ENCODE measurements around the gene TRIP6. TPM values are rescaled to one million over a fixed set of nuclear protein-coding genes. Genes with fewer than 3 reads are reported as not detected.

TRIP6 gene
- total RNA-seq, 3 donors from 2014 or later (not counting 1 experiment from before 2014, with no cell fraction given): 1.1 to 3.5 (median 1.5) TPM

DNA sequence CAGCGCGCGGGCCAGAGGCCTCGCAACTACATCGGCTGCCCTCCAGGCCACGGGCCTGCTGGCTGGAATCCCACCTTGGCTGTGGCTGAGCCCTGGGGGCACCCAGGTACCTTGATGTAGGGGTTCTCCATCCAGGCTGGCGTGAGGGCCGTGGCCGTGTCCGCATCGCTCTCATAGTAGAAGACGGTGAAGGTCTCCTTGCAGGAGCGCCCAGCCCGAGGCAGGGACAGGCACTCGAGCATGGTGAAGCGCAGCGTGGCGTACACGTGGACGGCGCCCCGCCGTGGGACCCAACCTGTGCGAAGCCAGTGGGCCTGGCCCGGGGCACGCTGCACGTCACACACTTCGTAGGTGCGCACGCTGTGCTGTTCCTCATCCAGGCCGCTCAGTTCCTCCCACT, 43.7 kb upstream of the TRIP6 start:
- H3K27me3 Mint-ChIP-seq (ENCODE audit: low read depth in 2 of 2): peaks cover 23 to 45% of the 10 kb centered on the region in 2 donors
- peaks cover 5 to 20% of the 10 kb centered on the region in 2 donors for H3K4me1 Mint-ChIP-seq
- no peak overlapping the region for H3K4me3 Mint-ChIP-seq
- intact Hi-C loops (cut with micrococcal nuclease): no loop called here
- TF ChIP-seq, protein P1, sequence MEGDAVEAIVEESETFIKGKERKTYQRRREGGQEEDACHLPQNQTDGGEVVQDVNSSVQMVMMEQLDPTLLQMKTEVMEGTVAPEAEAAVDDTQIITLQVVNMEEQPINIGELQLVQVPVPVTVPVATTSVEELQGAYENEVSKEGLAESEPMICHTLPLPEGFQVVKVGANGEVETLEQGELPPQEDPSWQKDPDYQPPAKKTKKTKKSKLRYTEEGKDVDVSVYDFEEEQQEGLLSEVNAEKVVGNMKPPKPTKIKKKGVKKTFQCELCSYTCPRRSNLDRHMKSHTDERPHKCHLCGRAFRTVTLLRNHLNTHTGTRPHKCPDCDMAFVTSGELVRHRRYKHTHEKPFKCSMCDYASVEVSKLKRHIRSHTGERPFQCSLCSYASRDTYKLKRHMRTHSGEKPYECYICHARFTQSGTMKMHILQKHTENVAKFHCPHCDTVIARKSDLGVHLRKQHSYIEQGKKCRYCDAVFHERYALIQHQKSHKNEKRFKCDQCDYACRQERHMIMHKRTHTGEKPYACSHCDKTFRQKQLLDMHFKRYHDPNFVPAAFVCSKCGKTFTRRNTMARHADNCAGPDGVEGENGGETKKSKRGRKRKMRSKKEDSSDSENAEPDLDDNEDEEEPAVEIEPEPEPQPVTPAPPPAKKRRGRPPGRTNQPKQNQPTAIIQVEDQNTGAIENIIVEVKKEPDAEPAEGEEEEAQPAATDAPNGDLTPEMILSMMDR (IDR thresholded peaks at IDR 0.05): no peak
- H3K9me3 Mint-ChIP-seq: no peaks in the 10 kb centered on the region
- no peak overlapping the region for H3K27ac ChIP-seq (ENCODE audit: low read length)
- WGBS (ENCODE audit: insufficient coverage): 95% methylated on average over 31 of the region's 31 CpGs
- H3K4me1 ChIP-seq (ENCODE audit: control insufficient read depth, insufficient read depth, low read length): peaks cover 26% of the 10 kb centered on the region
- no peaks in the 10 kb centered on the region for H3K9me3 ChIP-seq (ENCODE audit: control insufficient read depth, insufficient read depth, low read length)
- H3K36me3 ChIP-seq (ENCODE audit: control insufficient read depth, insufficient read depth, low read length): no peaks in the 10 kb centered on the region
- peaks cover 14% of the 10 kb centered on the region for H3K27me3 ChIP-seq (ENCODE audit: control insufficient read depth, insufficient read depth, low read length)
- H3K36me3 Mint-ChIP-seq: no peaks in the 10 kb centered on the region
- no peak overlapping the region for H3K4me3 ChIP-seq (ENCODE audit: low read length)
- ATAC-seq (no peak), DNase-seq (no peak)
- no peak overlapping the region for H3K27ac Mint-ChIP-seq

DNA sequence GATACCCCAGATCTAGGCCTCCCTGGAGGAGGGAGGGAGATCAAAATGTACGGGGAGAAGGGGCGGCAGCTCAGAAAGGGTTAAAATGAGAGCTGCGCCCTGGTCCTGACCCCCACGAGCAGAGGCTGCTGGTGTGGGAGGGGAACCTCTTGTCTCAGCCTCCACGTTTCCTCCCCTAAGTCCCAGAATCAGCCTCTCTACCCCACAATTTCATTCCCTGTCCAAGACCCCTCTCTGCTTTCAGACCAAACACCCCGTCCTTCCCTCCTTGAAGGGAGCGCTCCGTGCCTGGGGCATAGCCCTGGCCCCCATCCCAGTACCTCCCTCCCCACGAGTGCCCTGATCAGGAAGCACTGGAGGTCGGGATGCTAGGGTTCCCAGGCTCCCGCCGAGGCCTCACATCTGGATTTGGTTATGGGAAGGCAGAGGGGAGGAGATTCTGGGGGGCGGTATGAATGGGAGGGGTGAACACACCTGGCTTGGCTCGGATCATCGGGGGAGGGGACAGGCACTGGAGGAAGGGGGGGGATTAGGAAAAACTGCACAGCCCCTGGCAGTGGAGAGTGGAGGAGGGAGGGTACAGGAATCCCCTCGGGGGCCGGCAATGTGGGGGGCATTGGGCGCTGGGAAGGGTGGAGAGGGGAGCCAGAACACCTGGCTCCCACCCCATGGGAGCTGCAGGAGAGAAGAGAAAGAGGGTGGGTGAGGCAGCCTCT, 42.5 kb upstream of the TRIP6 start:
- H3K9me3 Mint-ChIP-seq: no peaks in the 10 kb centered on the region
- 86% methylated on average over 17 of the region's 18 CpGs for WGBS (ENCODE audit: insufficient coverage)
- no peaks in the 10 kb centered on the region for H3K36me3 Mint-ChIP-seq
- no peaks in the 10 kb centered on the region for H3K9me3 ChIP-seq (ENCODE audit: control insufficient read depth, insufficient read depth, low read length)
- no peak for DNase-seq
- no peaks in the 10 kb centered on the region for H3K36me3 ChIP-seq (ENCODE audit: control insufficient read depth, insufficient read depth, low read length)
- ATAC-seq: no peak
- intact Hi-C loops (cut with micrococcal nuclease): no loop called here
- peaks cover 28% of the 10 kb centered on the region for H3K4me1 ChIP-seq (ENCODE audit: control insufficient read depth, insufficient read depth, low read length)
- TF ChIP-seq, protein P1 (IDR thresholded peaks at IDR 0.05): no peak
- no peak overlapping the region for H3K27ac ChIP-seq (ENCODE audit: low read length)
- peaks cover 23 to 49% of the 10 kb centered on the region in 2 donors for H3K27me3 Mint-ChIP-seq (ENCODE audit: low read depth in 2 of 2)
- H3K27me3 ChIP-seq (ENCODE audit: control insufficient read depth, insufficient read depth, low read length): peaks cover 17% of the 10 kb centered on the region
- H3K4me3 Mint-ChIP-seq: no peak overlapping the region
- peaks cover 5 to 20% of the 10 kb centered on the region in 2 donors for H3K4me1 Mint-ChIP-seq
- H3K27ac Mint-ChIP-seq: no peak overlapping the region
- H3K4me3 ChIP-seq (ENCODE audit: low read length): no peak overlapping the region

DNA sequence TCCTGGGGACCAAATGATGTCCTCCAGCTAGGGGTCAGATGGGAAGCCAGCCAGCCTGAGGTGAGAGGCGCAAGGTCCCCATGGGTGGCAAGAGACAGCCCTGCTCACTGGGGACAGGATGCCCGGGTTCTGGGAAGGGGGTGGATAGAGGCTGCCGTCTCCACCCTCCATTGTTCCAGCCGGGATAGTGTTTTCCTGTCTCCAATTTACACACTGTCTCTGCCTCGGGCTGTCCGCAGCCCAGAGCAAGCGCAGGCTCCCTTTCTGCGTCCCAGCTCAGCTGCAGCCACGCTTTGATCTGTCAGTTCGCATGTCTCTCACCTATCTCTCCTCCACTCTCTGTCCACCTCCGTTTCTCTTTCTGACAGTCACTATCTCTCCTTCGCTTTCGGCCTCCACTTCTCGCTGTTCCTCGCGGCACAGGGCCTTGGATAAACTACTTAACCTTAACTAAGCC, 41.9 kb upstream of the TRIP6 start:
- no peak overlapping the region for H3K4me3 Mint-ChIP-seq
- 90% methylated on average over 16 of the region's 16 CpGs for WGBS (ENCODE audit: insufficient coverage)
- TF ChIP-seq, protein P1 (IDR thresholded peaks at IDR 0.05): no peak
- Histone ChIP-seq H3K4me1 (ENCODE audit: control insufficient read depth, insufficient read depth, low read length) (peaks cover 28% of the 10 kb centered on the region), H3K27ac (ENCODE audit: low read length) (no peak overlapping the region), H3K4me3 (ENCODE audit: low read length) (no peak overlapping the region), H3K36me3 (ENCODE audit: control insufficient read depth, insufficient read depth, low read length) (no peaks in the 10 kb centered on the region), H3K27me3 (ENCODE audit: control insufficient read depth, insufficient read depth, low read length) (peaks cover 17% of the 10 kb centered on the region), H3K9me3 (ENCODE audit: control insufficient read depth, insufficient read depth, low read length) (no peaks in the 10 kb centered on the region)
- H3K9me3 Mint-ChIP-seq: no peaks in the 10 kb centered on the region
- intact Hi-C loops (cut with micrococcal nuclease): no loop called here
- DNase-seq (no peak), ATAC-seq (no peak)
- H3K4me1 Mint-ChIP-seq: peaks cover 5 to 20% of the 10 kb centered on the region in 2 donors
- H3K27ac Mint-ChIP-seq: no peak overlapping the region
- H3K36me3 Mint-ChIP-seq: no peaks in the 10 kb centered on the region
- H3K27me3 Mint-ChIP-seq (ENCODE audit: low read depth in 2 of 2): peaks cover 25 to 50% of the 10 kb centered on the region in 2 donors
